Neural progenitor cell (in vitro differentiated cells): Measurements from ENCODE around the gene LRRC7.

Source experiments
- CTCF ChIP-seq: fragments of 200-600 bp; sonication (generic); IDR thresholded peaks from 2 replicates; pipeline ENCODE4 v1.5.1; 2017; ENCODE audit warnings: antibody characterized with exemption, mild to moderate bottlenecking
- EZH2 ChIP-seq: fragments of 200-600 bp; sonication (generic); IDR thresholded peaks from 2 replicates; pipeline ENCODE4 v1.6.1; 2017; ENCODE audit warnings: antibody characterized with exemption, mild to moderate bottlenecking, moderate library complexity

GRCh38 chr1:69702085-69702484 is 134.4 kb downstream of the LRRC7 start:
- no peak for TF ChIP-seq CTCF
- TF ChIP-seq EZH2 = no peak
